Mammary epithelial cell (primary cell): ENCODE measurements around the gene INPP4B.

Experiments used
- CTCF ChIP-seq, 2 donors: IDR thresholded peaks in 1 of 2; conservative IDR thresholded peaks in 1 of 2; 2 replicates each; pipeline ENCODE4 v1.5.1; 2011 to 2012; ENCODE audit warnings: inconsistent platforms in 2 of 2, low read length in 2 of 2, mild to moderate bottlenecking in 2 of 2, control low read depth in 1 of 2, low read depth in 1 of 2; ENCODE audit not compliant: insufficient read depth in 1 of 2; ENCODE audit errors: extremely low read depth in 1 of 2
- EZH2 ChIP-seq: IDR thresholded peaks from 2 replicates; pipeline ENCODE4 v1.6.1; 2012; ENCODE audit warnings: low read length, inconsistent platforms, borderline replicate concordance

- TF ChIP-seq CTCF (conservative IDR thresholded peaks at IDR 0.05 in 1 of 2, IDR thresholded peaks at IDR 0.05 in 1 of 2; ENCODE audit: extremely low read depth in 1 of 2, insufficient read depth in 1 of 2, low read depth in 1 of 2, low read length in 2 of 2) = no peak
- TF ChIP-seq EZH2 = no peak
Measured at GRCh38 chr4:142420311-142421095, 425.6 kb downstream of the INPP4B start.
